PC-3 (cell line): ENCODE measurements around the gene LGI1. TPM values are rescaled to one million over a fixed set of nuclear protein-coding genes. Genes with fewer than 3 reads are reported as not detected.

Experiments
- ATAC-seq: fragments of 200-7000 bp; cut with Tn5 transposase; 2 replicates; pipeline ENCODE4 v1.9.1; 2020; ENCODE audit warnings: mild to moderate bottlenecking, moderate library complexity
- BruUV-seq: library from RNA; stranded (reverse); fragments of 400-500 nt; replicated peaks from 2 replicates; lab custom pipeline; 2021; lab: Mats Ljungman, UMichigan
- CTCF ChIA-PET: fragments of 300-600 bp; sonication (Branson Sonifier 250); formaldehyde crosslinking; loops from one replicate; lab custom pipeline; 2022; ENCODE audit warnings: antibody characterized with exemption; lab: Charles Lee
- POLR2A ChIA-PET: fragments of 300-600 bp; sonication (Branson Sonifier 250); formaldehyde crosslinking; loops from one replicate; lab custom pipeline; 2022; ENCODE audit warnings: antibody characterized with exemption; ENCODE audit not compliant: unreplicated experiment; lab: Charles Lee
- DNase-seq: peaks from one replicate; pipeline ENCODE4 v3.0.0-alpha.2; 2015
- H2AFZ ChIP-seq: fragments of 300-600 bp; sonication (generic); 2 replicates; pipeline ENCODE4 v1.6.0; 2016; ENCODE audit warnings: antibody characterized with exemption, low read length
- H3F3A ChIP-seq: fragments of 300-600 bp; sonication (generic); one replicate; pipeline ENCODE4 v1.6.0; 2017; ENCODE audit warnings: antibody characterized with exemption, low read length, control low read depth, mild to moderate bottlenecking; ENCODE audit not compliant: unreplicated experiment
- H3K27ac ChIP-seq: fragments of 300-600 bp; sonication (generic); 2 replicates; pipeline ENCODE4 v1.5.1; 2016; ENCODE audit warnings: mild to moderate bottlenecking, low read length
- H3K27me3 ChIP-seq: fragments of 300-600 bp; sonication (generic); 2 replicates; pipeline ENCODE4 v1.6.1; 2016; ENCODE audit warnings: low read length, mixed read lengths
- H3K36me3 ChIP-seq: fragments of 300-600 bp; sonication (generic); 2 replicates; pipeline ENCODE4 v1.6.1; 2016; ENCODE audit warnings: low read depth, mixed run types, low read length, mixed read lengths
- H3K4me1 ChIP-seq: fragments of 300-600 bp; sonication (generic); 2 replicates; pipeline ENCODE4 v1.5.1; 2016; ENCODE audit warnings: low read length; ENCODE audit not compliant: insufficient read depth
- H3K4me2 ChIP-seq: fragments of 300-600 bp; sonication (generic); 2 replicates; pipeline ENCODE4 v1.6.0; 2016; ENCODE audit warnings: low read length
- H3K4me3 ChIP-seq: fragments of 300-600 bp; sonication (generic); 2 replicates; pipeline ENCODE4 v1.5.1; 2016; ENCODE audit warnings: mild to moderate bottlenecking, low read length, mixed read lengths
- H3K79me2 ChIP-seq: fragments of 300-600 bp; sonication (generic); 2 replicates; pipeline ENCODE4 v1.6.1; 2017; ENCODE audit warnings: low read length, mixed read lengths
- H3K9ac ChIP-seq: fragments of 300-600 bp; sonication (generic); 2 replicates; pipeline ENCODE4 v1.6.0; 2016; ENCODE audit warnings: mild to moderate bottlenecking, low read length
- H3K9me2 ChIP-seq: fragments of 300-600 bp; sonication (generic); replicated peaks from 2 replicates; pipeline ENCODE4 v1.6.1; 2016; ENCODE audit warnings: mixed run types, low read length, mixed read lengths
- H3K9me3 ChIP-seq: fragments of 300-600 bp; sonication (generic); 2 replicates; pipeline ENCODE4 v1.6.1; 2016; ENCODE audit warnings: low read length, mixed read lengths
- H4K20me1 ChIP-seq: fragments of 300-600 bp; sonication (generic); 2 replicates; pipeline ENCODE4 v1.6.1; 2016; ENCODE audit warnings: low read length, mixed read lengths
- CTCF ChIP-seq: fragments of 300-600 bp; sonication (generic); conservative IDR thresholded peaks from 2 replicates; pipeline ENCODE4 v1.5.1; 2017; ENCODE audit warnings: antibody characterized with exemption, low read depth, mild to moderate bottlenecking, low read length
- EZH2 ChIP-seq: fragments of 300-600 bp; sonication (generic); IDR thresholded peaks from one replicate; pipeline ENCODE4 v1.6.1; 2017; ENCODE audit warnings: antibody characterized with exemption, mild to moderate bottlenecking, low read length; ENCODE audit not compliant: unreplicated experiment
- EZH2phosphoT487 ChIP-seq: fragments of 300-600 bp; sonication (generic); IDR thresholded peaks from 2 replicates; pipeline ENCODE4 v1.6.1; 2018; ENCODE audit warnings: mild to moderate bottlenecking, antibody characterized with exemption, low read length, borderline replicate concordance
- intact Hi-C: fragments of 100-400 bp; cut with micrococcal nuclease; formaldehyde crosslinking; loops from 2 replicates; pipeline ENCODE4 v1.9.0; 2023
- total RNA-seq: library from RNA; depleted of rRNA; stranded (reverse); fragments of >200 nt; gene quantifications from 2 replicates; pipeline ENCODE4 v1.2.3, GENCODE V29; 2014

Gene LGI1
- total RNA-seq, 1 experiment from 2014 or later = not detected

- Histone ChIP-seq H3K4me3 (no peak overlapping the region), H4K20me1 (no peaks in the 10 kb centered on the region), H3K27me3 (no peaks in the 10 kb centered on the region), H3K36me3 (no peaks in the 10 kb centered on the region), H3K4me2 (no peak overlapping the region), H3K27ac (no peak overlapping the region), H3K79me2 (no peaks in the 10 kb centered on the region), H3F3A (no peaks in the 10 kb centered on the region), H3K4me1 (no peaks in the 10 kb centered on the region), H3K9me3 (no peaks in the 10 kb centered on the region), H3K9ac (no peak overlapping the region), H2AFZ (no peak overlapping the region), H3K9me2 (no peaks in the 10 kb centered on the region)
- intact Hi-C loops = no loop called here
- TF ChIP-seq EZH2phosphoT487 (no peak), EZH2 (no peak), CTCF (no peak)
- ChIA-PET POLR2A (no interaction called here), CTCF (interaction anchor here (0.5 kb wide), 1 partner anchor 662 kb away, joined by 3 read pairs; no protein-coding TSS in a partner anchor)
- BruUV-seq = no TSS peak
- no peak for DNase-seq
- ATAC-seq = no peak
Observed at GRCh38 chr10:93777092-93777491, 19.4 kb downstream of the LGI1 start.

- intact Hi-C loops = no loop called here
- no peaks in the 10 kb centered on the region for H3K79me2 ChIP-seq
- no peaks in the 10 kb centered on the region for H3K27me3 ChIP-seq
- H4K20me1 ChIP-seq = no peaks in the 10 kb centered on the region
- DNase-seq (no peak), ATAC-seq (no peak)
- H3K4me2 ChIP-seq = no peak overlapping the region
- H3K4me1 ChIP-seq = no peaks in the 10 kb centered on the region
- H2AFZ ChIP-seq = no peak overlapping the region
- H3F3A ChIP-seq = no peaks in the 10 kb centered on the region
- no peak overlapping the region for H3K4me3 ChIP-seq
- CTCF ChIA-PET = no interaction called here
- no peaks in the 10 kb centered on the region for H3K9me3 ChIP-seq
- POLR2A ChIA-PET = no interaction called here
- TF ChIP-seq EZH2 = no peak
- no peak overlapping the region for H3K27ac ChIP-seq
- H3K9ac ChIP-seq = no peak overlapping the region
- no peaks in the 10 kb centered on the region for H3K36me3 ChIP-seq
- no TSS peak for BruUV-seq
- H3K9me2 ChIP-seq = no peaks in the 10 kb centered on the region
Observed at GRCh38 chr10:93784059-93784458, 26.3 kb downstream of the LGI1 start.

GRCh38 chr10:93788413-93789208, 30.9 kb downstream of the LGI1 start:
- intact Hi-C loops = no loop called here
- TF ChIP-seq CTCF = no peak
- TF ChIP-seq EZH2phosphoT487 = no peak
- TF ChIP-seq EZH2 = no peak

More at GRCh38 chr10:93788413-93789208, 30.9 kb downstream of the LGI1 start:
- Histone ChIP-seq H3K27ac (no peak overlapping the region), H2AFZ (no peak overlapping the region), H3K79me2 (no peaks in the 10 kb centered on the region), H3K4me1 (no peaks in the 10 kb centered on the region), H4K20me1 (no peaks in the 10 kb centered on the region), H3F3A (no peaks in the 10 kb centered on the region), H3K27me3 (0 out of 2 replicates have a peak, but pooled peaks cover 6% of the 10 kb centered on the region), H3K4me2 (no peak overlapping the region), H3K9me2 (no peaks in the 10 kb centered on the region), H3K9me3 (no peaks in the 10 kb centered on the region), H3K4me3 (no peak overlapping the region), H3K9ac (no peak overlapping the region), H3K36me3 (no peaks in the 10 kb centered on the region)
- BruUV-seq = no TSS peak
- ChIA-PET POLR2A (no interaction called here), CTCF (no interaction called here)
- ATAC-seq (no peak), DNase-seq (no peak)
